ENCODE results near the gene CEP57L1. TPM values are rescaled to one million over a fixed set of nuclear protein-coding genes. Genes with fewer than 3 reads are reported as not detected.
A peak's percentile ranks its signal among the peaks of the same experiment; 100 is the strongest.

Gene CEP57L1
- total RNA-seq, 1 experiment from 2014 or later = 18.9 TPM

DNA sequence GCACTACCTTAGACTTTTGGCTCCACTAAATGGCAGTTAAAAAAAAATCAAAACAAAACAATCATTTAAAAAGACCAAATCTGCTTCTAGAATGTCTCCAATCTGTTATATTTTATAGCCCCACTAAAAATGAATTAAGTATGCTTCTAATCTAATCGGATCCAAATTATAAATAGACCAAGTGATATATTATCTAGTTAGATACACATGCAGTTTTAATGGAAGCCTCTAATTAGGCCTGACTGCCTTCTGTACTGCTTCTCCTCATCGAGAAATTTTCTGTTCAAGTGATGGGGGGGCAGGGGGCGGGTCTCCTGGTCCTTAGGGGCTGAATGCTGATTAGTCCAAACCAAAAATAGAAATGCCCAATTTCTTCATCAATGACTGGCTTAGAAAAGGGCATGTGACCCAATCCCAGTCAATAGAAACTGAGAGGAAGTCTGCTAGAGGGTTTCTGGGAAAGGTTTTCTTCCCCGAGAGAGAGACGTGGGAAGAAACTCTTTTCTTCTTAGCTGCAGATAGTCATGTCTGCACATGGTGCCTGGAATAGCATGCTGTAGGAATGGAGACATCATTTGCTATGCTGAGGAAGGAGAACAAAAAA lies 7.5 kb upstream of the CEP57L1 start:
- TF ChIP-seq, protein P1, sequence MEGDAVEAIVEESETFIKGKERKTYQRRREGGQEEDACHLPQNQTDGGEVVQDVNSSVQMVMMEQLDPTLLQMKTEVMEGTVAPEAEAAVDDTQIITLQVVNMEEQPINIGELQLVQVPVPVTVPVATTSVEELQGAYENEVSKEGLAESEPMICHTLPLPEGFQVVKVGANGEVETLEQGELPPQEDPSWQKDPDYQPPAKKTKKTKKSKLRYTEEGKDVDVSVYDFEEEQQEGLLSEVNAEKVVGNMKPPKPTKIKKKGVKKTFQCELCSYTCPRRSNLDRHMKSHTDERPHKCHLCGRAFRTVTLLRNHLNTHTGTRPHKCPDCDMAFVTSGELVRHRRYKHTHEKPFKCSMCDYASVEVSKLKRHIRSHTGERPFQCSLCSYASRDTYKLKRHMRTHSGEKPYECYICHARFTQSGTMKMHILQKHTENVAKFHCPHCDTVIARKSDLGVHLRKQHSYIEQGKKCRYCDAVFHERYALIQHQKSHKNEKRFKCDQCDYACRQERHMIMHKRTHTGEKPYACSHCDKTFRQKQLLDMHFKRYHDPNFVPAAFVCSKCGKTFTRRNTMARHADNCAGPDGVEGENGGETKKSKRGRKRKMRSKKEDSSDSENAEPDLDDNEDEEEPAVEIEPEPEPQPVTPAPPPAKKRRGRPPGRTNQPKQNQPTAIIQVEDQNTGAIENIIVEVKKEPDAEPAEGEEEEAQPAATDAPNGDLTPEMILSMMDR (IDR thresholded peaks at IDR 0.05; ENCODE audit: unreplicated experiment) = no peak
- CTCF ChIA-PET = interaction anchor here (0.7 kb wide), 1 partner anchor 14 kb away, joined by 3 read pairs; no protein-coding TSS in a partner anchor
- BruUV-seq (replicated peaks) = no TSS peak
- no peaks in the 10 kb centered on the region for H3K27me3 Mint-ChIP-seq (ENCODE audit: insufficient read depth, unreplicated experiment)
- H3K27ac Mint-ChIP-seq (ENCODE audit: low read depth, unreplicated experiment) = no peak overlapping the region
- intact Hi-C loops (cut with micrococcal nuclease) = no loop called here
- H3K4me3 Mint-ChIP-seq (ENCODE audit: unreplicated experiment) = no peak overlapping the region
- H3K9me3 Mint-ChIP-seq (ENCODE audit: unreplicated experiment) = no peaks in the 10 kb centered on the region
- DNase-seq (ENCODE audit: unreplicated experiment) = no peak
- H3K4me1 Mint-ChIP-seq (ENCODE audit: insufficient read depth, unreplicated experiment) = peaks cover 22% of the 10 kb centered on the region
- no peaks in the 10 kb centered on the region for H3K36me3 Mint-ChIP-seq (ENCODE audit: insufficient read depth, unreplicated experiment)
- POLR2A ChIA-PET = interaction anchor here (0.9 kb wide), 1 partner anchor 295 kb away, joined by 3 read pairs; the partner anchor contains the start of gene CD164

DNA sequence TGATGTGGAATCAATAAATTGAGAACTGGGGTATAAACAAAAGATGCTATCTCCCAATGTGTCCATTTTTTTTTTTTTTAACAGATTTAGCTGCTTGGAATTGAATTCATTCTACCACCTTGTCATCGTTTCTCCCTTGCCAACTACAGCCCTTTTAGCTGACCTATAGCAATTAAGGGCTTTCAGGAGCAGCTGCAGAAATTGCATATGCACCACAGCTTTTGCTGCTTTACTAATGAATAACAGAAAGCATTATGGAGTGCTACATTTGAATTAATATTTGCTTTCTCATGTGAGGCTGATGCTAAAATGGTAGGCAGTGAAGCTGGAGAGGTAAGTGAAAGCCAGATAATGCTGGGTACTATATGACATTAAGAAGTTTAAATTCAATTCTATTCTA lies 6.3 kb upstream of the CEP57L1 start:
- no peaks in the 10 kb centered on the region for H3K27me3 Mint-ChIP-seq (ENCODE audit: insufficient read depth, unreplicated experiment)
- no peak overlapping the region for H3K27ac Mint-ChIP-seq (ENCODE audit: low read depth, unreplicated experiment)
- POLR2A ChIA-PET = interaction anchor here (0.6 to 1.3 kb wide), 2 partner anchors 17 to 531 kb away, joined by 3 read pairs; no protein-coding TSS in a partner anchor
- TF ChIP-seq, protein P1 (IDR thresholded peaks at IDR 0.05; ENCODE audit: unreplicated experiment) = no peak
- H3K4me1 Mint-ChIP-seq (ENCODE audit: insufficient read depth, unreplicated experiment) = peaks cover 22% of the 10 kb centered on the region
- CTCF ChIA-PET = interaction anchor here (0.6 kb wide), 1 partner anchor 251 kb away, joined by 3 read pairs; no protein-coding TSS in a partner anchor
- no peaks in the 10 kb centered on the region for H3K36me3 Mint-ChIP-seq (ENCODE audit: insufficient read depth, unreplicated experiment)
- no TSS peak for BruUV-seq (replicated peaks)
- DNase-seq (ENCODE audit: unreplicated experiment) = no peak
- H3K9me3 Mint-ChIP-seq (ENCODE audit: unreplicated experiment) = no peaks in the 10 kb centered on the region
- H3K4me3 Mint-ChIP-seq (ENCODE audit: unreplicated experiment) = no peak overlapping the region
- intact Hi-C loops (cut with micrococcal nuclease) = no loop called here

DNA sequence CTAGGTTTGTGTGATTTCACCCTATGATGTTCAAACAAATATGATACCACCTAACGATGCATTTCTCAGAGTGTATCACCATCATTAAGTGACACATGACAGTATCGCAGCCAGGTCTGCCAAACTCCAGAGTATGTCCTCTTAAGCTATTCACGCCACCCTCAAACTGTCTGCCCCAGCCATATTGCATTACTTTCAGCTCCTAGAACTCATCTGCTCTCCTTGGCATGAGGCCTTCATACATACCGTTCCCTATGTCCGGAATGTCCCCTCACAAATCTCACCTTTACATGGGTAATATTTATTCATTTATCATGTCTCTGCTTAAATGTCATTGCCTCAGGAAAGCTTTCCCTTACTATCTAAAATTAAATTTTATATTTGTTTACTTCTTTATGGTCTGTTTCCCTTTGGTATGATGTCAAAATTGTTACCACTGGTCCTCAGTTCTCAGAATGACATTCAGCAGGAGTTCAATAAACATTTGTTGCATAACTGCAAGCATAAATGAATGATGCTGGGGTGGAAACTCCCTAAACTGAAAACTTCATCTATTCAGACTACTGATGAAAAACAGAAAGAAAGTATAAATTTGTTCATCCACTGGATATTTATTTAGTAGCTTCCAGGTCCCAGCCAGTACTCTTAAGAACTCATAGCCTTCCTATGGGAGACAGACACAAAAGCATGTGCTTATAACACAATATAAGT lies 3.8 kb upstream of the CEP57L1 start:
- BruUV-seq (replicated peaks) = no TSS peak
- Mint-ChIP-seq H3K27ac (ENCODE audit: low read depth, unreplicated experiment) (no peak overlapping the region), H3K9me3 (ENCODE audit: unreplicated experiment) (no peaks in the 10 kb centered on the region), H3K36me3 (ENCODE audit: insufficient read depth, unreplicated experiment) (no peaks in the 10 kb centered on the region), H3K4me3 (ENCODE audit: unreplicated experiment) (peak overlapping the region; percentile 92), H3K4me1 (ENCODE audit: insufficient read depth, unreplicated experiment) (peaks cover 27% of the 10 kb centered on the region), H3K27me3 (ENCODE audit: insufficient read depth, unreplicated experiment) (no peaks in the 10 kb centered on the region)
- ChIA-PET CTCF (interaction anchor here (0.5 to 1.8 kb wide), 4 partner anchors 17 to 313 kb away, joined by 3 to 13 read pairs (median 4); no protein-coding TSS in a partner anchor), POLR2A (interaction anchor here (0.9 to 2.3 kb wide), 6 partner anchors 13 to 533 kb away, joined by 3 to 7 read pairs (median 4); partner anchors contain the start of gene CD164)
- TF ChIP-seq, protein P1 (IDR thresholded peaks at IDR 0.05; ENCODE audit: unreplicated experiment) = no peak
- intact Hi-C loops (cut with micrococcal nuclease) = no loop called here
- no peak for DNase-seq (ENCODE audit: unreplicated experiment)

DNA sequence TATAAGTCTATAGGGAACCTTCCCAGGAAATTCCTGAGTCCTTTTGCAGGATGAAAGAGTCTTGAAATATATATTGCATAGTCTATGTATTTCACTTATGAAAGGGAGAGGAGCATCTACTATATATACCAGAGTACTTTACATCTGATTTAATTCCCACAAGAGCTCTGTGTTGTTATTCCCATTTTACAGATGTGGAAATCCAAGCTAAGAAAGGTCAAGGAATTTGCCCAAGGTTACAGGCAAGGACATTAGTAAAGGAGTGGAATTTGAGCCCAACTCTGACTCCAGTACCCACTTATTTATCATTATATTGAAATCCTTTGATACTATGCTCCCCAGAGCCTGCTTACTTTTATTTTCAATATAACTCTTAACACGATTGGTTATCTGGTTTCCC lies 3.2 kb upstream of the CEP57L1 start:
- intact Hi-C loops (cut with micrococcal nuclease) = no loop called here
- BruUV-seq (replicated peaks) = no TSS peak
- ChIA-PET CTCF (interaction anchor here (0.7 to 1.8 kb wide), 3 partner anchors 16 to 177 kb away, joined by 3 to 13 read pairs (median 3); no protein-coding TSS in a partner anchor), POLR2A (interaction anchor here (0.9 to 2.7 kb wide), 6 partner anchors 13 to 533 kb away, joined by 3 to 18 read pairs (median 6); partner anchors contain the start of gene CD164)
- peaks cover 33% of the 10 kb centered on the region for H3K4me1 Mint-ChIP-seq (ENCODE audit: insufficient read depth, unreplicated experiment)
- H3K4me3 Mint-ChIP-seq (ENCODE audit: unreplicated experiment) = peak overlapping the region; percentile 92
- H3K27ac Mint-ChIP-seq (ENCODE audit: low read depth, unreplicated experiment) = no peak overlapping the region
- no peaks in the 10 kb centered on the region for H3K9me3 Mint-ChIP-seq (ENCODE audit: unreplicated experiment)
- no peaks in the 10 kb centered on the region for H3K27me3 Mint-ChIP-seq (ENCODE audit: insufficient read depth, unreplicated experiment)
- no peak for DNase-seq (ENCODE audit: unreplicated experiment)
- TF ChIP-seq, protein P1 (IDR thresholded peaks at IDR 0.05; ENCODE audit: unreplicated experiment) = no peak
- H3K36me3 Mint-ChIP-seq (ENCODE audit: insufficient read depth, unreplicated experiment) = no peaks in the 10 kb centered on the region

Measured in MCF 10A (cell line).